Activated naive CD4-positive, alpha-beta T cell treated with anti-CD3 and anti-CD28 coated beads, Interleukin-2, amount 50 U/mL, for 16 hours (primary cell): Measurements from ENCODE around the gene POLA1.

Source experiments
- DNase-seq: peaks from one replicate; pipeline ENCODE4 v3.0.0-alpha.2; 2020

The POLA1 gene

DNA sequence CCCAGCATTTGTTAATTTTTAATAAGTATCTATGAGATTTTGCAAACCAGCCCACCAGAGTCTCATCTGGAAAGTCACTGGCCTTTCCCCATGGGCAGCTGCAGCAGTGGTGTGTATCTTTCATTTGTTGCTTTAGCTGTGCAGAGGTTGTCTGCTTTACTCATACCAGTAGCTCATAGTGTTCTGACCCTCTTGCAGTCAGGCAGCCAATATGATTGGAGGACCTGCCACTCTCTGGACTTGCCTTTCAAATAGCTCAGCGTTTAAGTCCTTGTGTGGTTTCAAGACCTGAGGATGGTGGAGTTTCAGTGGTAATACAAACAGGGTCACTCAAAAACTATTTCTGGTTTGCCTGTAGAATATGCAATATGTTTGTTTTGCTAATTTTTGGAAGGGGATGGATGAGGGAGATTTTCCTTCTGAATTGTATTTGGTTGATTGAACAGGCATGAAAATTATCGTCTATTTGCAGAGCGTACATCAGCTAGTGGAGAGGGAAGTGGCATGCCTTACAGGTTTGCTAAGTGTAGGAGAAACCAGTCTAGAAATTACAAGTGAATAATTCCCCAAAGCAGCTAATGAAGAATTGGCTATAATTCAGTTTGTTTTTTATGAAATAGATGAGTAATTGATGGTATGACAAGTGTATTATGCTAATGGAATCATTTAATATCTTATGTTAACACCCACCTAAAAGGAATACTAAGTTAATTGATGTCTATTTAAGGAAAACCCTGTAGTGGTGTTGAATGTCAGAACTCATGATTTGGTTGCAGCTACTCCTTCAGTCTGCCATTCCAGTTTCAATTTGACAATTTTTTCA, 8.9 kb downstream of the POLA1 start:
- no peak for DNase-seq

DNA sequence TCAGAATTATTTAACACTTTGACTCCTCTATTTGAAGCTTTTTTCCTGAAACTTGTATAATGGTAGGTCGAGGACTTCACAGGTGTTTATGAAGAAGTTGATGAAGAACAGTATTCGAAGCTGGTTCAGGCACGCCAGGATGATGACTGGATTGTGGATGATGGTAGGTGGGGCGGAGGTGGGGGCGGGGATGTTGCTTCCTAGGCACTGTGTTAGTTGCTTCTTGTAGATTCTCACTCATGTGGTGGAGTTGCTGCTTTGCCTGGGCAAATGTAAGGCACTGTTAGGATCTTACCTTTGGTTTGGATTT, 9.4 kb downstream of the POLA1 start:
- DNase-seq, result peak; percentile 17

DNA sequence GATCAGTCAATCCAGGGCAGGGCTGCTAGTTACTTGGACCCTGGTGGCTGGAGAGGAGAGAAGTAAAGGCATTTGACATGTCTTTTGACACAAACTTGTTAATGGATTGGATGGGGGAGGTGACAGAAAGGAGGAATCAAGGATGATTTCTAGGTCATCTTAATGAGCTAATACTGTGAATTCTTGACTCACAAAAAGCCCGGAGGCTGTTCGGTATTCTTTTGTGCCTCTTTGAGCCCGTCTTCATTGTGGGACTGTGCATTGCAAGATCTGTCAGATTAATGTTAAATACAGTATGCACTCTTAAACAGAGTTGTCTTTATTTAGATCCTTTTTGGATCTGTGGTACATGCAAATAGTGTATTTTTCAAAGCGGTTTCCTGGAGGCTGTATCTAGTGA, 25.1 kb downstream of the POLA1 start:
- no peak for DNase-seq

GRCh38 chrX:24720036-24720435, 26.3 kb downstream of the POLA1 start:
- DNase-seq, result no peak

DNA sequence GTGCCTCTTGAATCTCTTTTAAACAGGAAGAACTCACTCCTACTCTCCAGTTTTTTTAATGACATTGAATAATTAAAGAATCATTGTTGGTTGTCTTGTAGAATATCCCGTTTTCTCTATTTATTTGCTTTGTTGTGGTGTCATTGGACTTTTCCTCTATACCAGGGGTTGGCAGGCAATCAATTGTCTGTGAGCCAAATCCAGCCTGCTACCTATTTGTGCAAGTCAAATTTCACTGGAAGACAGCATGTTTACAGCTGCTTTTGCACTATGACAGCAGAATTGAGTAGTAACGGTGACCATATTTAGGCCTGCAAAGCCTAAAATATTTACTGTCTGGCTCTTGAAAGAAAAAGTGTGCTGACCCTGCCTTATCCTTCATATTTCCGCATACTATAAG, 34.8 kb downstream of the POLA1 start:
- DNase-seq, result no peak

DNA sequence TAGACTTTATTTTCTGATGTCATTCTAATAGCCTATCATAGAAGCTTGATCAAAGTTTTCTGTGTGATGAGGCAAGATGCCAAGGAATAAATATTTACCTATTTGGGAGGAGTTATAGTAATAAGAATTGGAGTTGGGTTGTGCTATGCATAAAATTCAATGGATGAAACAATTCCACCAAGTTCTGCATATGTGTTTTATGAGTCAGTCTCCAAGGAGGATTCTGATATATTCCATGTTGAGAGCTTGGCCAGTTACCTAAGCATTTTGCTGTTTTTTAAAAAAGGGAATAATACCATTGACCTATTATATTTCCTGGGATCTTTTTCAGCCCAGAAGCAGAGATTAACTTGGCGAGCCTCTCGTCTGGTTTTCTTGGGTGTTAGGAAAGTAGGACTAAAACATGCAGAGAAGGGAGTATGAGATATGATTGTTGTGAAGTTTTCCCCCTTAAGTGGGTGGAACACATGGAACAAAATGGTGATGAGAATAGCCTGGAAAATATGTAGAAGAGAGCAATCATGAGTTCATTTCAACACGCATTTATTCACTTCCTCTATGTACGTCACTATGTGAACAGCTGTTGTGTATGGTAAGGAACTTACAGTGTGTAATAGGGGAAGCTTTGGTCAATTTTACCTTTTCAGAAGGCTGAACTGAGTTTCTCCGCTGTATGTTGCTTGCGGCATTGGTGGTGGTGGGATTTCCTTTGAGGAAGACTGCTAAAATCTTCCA, 39.2 kb downstream of the POLA1 start:
- no peak for DNase-seq

GRCh38 chrX:24741330-24741729, 47.6 kb downstream of the POLA1 start:
- no peak for DNase-seq

- DNase-seq, result no peak
Measured at GRCh38 chrX:24748196-24748595, 54.5 kb downstream of the POLA1 start.

GRCh38 chrX:24759786-24760185, 66.1 kb downstream of the POLA1 start:
- DNase-seq, result no peak

DNA sequence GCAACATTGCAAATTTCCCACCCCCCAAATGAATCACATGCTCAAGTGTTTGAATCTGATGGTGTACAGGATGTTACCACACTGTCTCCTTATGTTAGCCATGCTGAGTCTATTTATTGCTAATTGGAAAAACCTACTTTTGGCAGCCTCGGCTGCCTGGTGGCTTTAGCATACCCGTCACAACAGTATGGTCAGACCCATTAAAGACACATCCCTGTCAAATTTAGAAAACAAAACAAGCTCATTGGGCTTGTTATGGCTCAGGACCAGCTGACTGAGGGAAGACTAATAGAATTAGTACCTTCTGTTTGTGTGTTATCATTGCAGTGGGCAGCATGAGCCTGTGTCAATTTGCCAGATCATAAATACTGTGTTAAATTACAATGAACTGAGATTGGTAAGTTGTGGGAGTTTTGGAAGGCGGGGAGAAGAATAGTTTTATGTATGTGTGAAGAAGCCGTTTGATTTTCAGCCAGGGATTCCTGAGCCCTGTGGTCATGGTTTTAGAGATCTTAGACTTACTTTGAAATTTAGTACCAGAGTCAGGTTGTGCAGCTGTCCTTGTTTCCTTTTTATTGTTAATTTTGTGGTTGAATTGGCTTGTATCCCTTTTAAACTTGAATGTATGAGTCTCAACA, 66.8 kb downstream of the POLA1 start:
- no peak for DNase-seq

DNA sequence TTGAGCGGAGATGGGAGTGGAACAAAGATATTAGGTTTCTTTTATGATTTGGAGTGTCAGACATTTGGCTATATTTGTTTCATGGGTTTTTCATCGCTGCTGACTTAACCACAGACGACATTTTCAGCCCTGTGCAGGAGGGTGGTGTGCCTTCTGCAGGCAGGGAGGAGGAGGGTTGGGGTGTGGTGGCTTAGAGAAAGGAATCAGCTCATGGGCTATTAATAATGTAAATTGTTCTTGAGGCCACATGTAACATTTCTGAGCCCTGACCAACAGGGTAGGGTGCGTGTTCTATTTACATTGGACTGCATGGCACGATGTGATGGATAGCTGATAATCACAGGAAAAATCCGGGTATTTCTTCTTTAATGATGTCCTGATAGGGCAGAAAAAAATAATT, 67.6 kb downstream of the POLA1 start:
- DNase-seq, result no peak

- no peak for DNase-seq
Measured at GRCh38 chrX:24763989-24764388, 70.3 kb downstream of the POLA1 start.

- DNase-seq, result no peak
Measured at GRCh38 chrX:24767557-24767956, 73.8 kb downstream of the POLA1 start.

DNA sequence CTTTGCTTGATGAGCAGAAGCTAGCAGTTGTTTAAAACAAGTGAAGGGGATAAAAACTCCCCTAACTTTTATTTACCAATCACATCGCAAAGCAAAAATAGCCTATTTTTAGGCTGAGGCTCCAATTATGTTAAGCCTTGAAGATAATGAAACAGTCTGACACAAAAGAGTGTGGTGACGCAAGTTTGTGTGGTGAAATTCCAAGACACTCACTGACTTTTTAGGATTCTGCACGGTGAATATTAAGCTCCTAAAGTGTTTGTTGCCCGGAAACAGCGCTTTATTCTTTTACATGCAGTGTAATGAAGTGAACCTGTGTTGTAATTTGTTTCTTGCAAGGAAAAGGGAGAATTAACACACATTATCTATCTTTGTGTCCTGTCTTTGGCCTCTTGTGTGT, 74.8 kb downstream of the POLA1 start:
- no peak for DNase-seq

- DNase-seq, result no peak
Measured at GRCh38 chrX:24774650-24775049, 80.9 kb downstream of the POLA1 start.

- DNase-seq, result no peak
Measured at GRCh38 chrX:24775891-24776290, 82.2 kb downstream of the POLA1 start.

DNA sequence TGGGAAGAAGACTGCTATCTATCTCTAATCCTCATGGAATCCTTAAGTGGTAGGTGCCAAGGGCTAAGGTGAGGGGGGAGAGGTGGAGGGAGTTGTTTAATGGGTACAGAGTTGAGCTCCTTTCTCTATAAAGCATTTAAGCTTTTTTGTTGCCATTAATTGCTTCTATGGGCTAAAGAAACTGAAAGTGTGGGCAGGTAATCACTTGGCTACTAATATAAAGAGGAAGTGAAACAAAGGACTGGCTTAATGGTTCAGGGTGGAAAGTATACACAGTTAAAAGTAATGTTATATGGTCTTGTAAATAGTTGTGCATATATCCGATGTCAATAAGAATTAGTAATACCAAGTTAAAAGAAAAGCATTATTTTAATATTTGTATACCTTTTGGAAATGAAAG, 83.9 kb downstream of the POLA1 start:
- no peak for DNase-seq

DNA sequence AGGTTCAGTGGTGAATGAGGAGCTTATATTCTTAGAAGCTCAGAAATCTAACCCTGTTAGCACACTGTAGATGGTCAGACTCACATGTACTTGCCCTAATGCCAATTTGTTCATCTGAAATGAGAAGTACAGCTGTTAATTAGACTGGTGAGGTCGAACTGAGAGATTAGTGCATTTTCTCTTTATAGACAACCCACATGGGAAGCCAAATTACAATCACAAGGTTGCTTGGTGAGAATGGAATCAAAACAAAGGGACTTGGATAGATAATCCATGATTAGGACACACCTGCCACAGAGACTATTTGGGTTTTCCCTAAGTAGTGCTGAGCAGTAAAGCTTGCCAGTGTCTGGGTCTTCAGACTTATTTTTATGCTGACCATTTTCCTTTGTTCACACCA, 88.3 kb downstream of the POLA1 start:
- DNase-seq, result no peak

DNA sequence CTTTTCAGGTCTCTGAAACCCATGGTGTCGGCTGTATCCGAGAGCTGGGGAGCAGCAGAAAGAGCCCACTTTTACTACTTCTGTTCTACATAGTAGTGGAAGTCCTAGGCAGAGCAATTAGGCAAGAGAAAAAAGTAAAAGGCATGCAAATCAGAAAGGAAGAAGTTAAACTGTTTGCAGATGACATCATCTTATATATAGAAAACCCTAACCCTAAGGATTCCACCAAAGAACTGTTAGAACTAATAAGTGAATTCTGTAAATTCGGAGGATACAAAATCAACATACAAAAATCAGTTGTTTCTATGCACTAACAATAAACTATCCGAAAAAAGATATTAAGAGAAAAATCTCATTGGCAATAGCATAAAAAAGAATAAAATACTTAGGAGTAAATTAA, 95.3 kb downstream of the POLA1 start:
- no peak for DNase-seq

DNA sequence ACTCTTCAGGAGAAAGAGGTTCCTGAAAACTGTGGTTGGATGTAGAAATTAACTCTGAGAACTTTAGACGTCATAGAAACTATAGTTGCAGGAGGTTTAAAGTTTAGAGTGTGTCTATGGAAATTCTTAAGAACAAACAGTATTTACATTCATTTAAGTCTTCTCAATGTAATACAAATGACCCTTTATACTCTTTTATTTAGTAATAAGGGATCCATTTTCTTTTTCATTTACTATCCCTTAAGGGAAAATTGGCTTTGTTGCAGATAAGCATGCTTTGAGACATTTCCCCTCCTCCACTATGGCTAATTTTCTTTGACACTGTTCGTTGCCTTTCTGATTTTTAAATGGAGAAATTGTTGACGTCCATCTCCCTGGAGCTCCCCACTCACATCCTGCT, 96.4 kb downstream of the POLA1 start:
- DNase-seq, result no peak

DNA sequence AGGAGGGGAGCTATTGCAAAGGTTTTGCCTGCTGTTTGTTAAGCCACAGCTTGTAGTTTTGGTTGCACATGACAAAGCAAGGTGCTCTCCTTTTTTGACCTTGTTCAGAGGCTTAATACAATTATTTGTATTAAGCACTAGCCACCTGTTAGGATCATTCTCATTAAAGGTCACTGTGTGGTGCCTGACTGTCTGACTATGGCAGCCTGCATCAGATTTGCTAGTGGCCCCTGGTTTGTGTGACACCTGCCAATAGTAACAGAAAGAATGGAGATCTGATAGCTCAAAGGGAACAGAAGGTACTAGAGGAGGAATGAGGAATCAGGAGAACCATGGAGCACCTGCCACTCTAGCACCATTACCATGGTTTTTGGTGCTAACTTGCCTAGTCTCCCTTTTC, 102.5 kb downstream of the POLA1 start:
- no peak for DNase-seq

DNA sequence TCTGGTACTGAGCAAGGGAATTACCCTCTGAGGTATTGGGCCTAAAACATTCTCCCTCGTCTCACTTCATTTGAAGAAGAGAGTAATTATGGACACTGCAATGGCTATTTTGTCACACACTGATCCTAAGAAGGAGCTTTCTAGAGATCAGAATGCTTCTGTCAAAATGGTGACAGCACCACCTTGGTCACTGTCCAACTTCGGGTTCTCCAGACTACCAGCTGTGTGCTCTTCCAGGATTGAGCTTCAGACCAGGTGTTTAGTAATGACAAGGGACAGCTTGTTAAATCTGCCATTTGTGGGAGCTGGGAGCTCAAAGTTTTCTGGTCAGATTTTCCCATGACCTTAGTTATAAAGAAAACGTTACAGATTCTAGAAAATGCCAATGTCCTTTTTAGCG, 105.4 kb downstream of the POLA1 start:
- no peak for DNase-seq

- no peak for DNase-seq
Measured at GRCh38 chrX:24799565-24799964, 105.8 kb downstream of the POLA1 start.

GRCh38 chrX:24805201-24805600, 111.5 kb downstream of the POLA1 start:
- no peak for DNase-seq
